Activated T-cell treated with anti-CD3 and anti-CD28 coated beads, Interleukin-2, amount 50 U/mL, for 24 hours (primary cell): ENCODE data around the gene RAPGEF1.

ENCODE experiments used
- DNase-seq: peaks from one replicate; pipeline ENCODE4 v3.0.0-alpha.2; 2020
- H3K27ac Mint-ChIP-seq: 2 replicates; pipeline ENCODE4 v1.8.0; 2020; ENCODE audit warnings: mild to moderate bottlenecking, mixed read lengths
- H3K27me3 Mint-ChIP-seq: 2 replicates; pipeline ENCODE4 v1.8.0; 2020; ENCODE audit warnings: mixed read lengths
- H3K36me3 Mint-ChIP-seq: 2 replicates; pipeline ENCODE4 v1.8.0; 2020; ENCODE audit warnings: low read depth, mixed read lengths
- H3K4me1 Mint-ChIP-seq: 2 replicates; pipeline ENCODE4 v1.8.0; 2020; ENCODE audit warnings: low read depth, mixed read lengths
- H3K4me3 Mint-ChIP-seq: 2 replicates; pipeline ENCODE4 v1.8.0; 2020; ENCODE audit warnings: mild to moderate bottlenecking, moderate library complexity, mixed read lengths
- H3K9me3 Mint-ChIP-seq: 2 replicates; pipeline ENCODE4 v1.8.0; 2020; ENCODE audit warnings: mixed read lengths

The RAPGEF1 gene

DNA sequence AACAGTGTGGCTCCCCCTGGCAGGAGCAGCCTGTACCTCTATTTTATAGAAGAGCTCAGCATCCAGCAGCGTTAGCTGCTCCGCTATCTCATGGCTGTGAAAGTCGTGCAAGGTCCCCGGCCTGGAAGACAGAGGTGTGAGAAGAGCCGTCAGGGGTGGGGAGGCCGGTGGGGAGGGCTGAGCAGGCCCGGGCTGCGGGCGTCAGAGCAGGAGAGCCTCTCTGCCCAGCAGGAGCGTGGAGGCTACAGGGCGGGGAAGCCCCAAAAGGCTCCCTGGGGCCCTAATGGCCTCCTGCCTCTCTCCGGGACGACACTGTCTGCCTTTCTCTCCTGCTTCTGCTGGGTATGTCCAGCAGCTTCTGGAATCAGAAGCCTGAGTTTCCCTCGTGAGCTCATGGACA, 152.0 kb downstream of the RAPGEF1 start:
- Mint-ChIP-seq H3K4me1 (peaks cover 49% of the 10 kb centered on the region), H3K36me3 (peaks cover 86% of the 10 kb centered on the region), H3K27ac (peak overlapping the region; percentile 35), H3K9me3 (no peaks in the 10 kb centered on the region), H3K27me3 (no peaks in the 10 kb centered on the region), H3K4me3 (no peak overlapping the region)
- no peak for DNase-seq

DNA sequence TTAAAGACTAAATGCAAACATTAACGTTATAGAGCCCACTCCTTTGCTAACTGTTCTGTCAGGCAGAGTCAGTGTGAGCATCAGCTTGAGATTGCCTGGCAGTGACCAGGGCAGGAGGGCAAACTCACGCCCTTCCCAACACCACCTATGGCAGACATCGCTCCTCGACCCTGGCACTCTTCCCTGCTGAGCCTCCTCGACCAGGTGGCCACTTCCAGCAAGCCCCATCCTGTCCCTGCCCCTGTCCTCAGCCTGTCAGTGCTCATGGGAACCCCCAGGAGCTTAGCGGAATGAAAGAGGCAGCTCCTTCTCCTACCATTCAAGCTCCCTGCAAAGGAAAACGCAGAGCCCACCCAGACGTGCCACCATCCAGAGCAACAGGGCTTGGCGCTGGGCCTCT, 152.5 kb downstream of the RAPGEF1 start:
- H3K4me1 Mint-ChIP-seq: peaks cover 49% of the 10 kb centered on the region
- peak overlapping the region; percentile 53 for H3K27ac Mint-ChIP-seq
- peaks cover 90% of the 10 kb centered on the region for H3K36me3 Mint-ChIP-seq
- DNase-seq: no peak
- no peaks in the 10 kb centered on the region for H3K27me3 Mint-ChIP-seq
- no peak overlapping the region for H3K4me3 Mint-ChIP-seq
- H3K9me3 Mint-ChIP-seq: no peaks in the 10 kb centered on the region

DNA sequence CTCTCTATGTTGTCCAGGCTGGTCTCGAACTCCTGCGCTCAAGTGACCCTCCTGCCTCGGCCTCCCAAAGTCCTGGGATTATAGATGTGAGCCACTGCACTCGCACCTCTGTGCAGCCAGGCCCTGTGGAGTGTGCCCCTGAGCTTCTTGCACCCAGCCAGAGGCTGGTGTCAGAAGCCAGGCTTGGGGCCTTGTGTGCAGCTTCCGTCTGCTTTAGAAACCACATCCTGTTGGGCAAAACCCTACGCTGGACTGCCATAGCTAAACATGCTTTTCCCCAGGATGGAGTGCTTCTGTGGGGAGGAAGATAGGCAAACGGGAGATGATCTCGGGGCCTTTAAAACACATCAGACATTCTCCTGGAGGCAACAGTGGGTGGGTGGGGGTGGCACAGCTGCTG, 154.5 kb downstream of the RAPGEF1 start:
- no peaks in the 10 kb centered on the region for H3K9me3 Mint-ChIP-seq
- H3K27me3 Mint-ChIP-seq: no peaks in the 10 kb centered on the region
- H3K4me1 Mint-ChIP-seq: peaks cover 32% of the 10 kb centered on the region
- peak overlapping the region; percentile 88 for H3K27ac Mint-ChIP-seq
- H3K36me3 Mint-ChIP-seq: peaks cover 90% of the 10 kb centered on the region
- DNase-seq: peak; percentile 57
- H3K4me3 Mint-ChIP-seq: no peak overlapping the region

DNA sequence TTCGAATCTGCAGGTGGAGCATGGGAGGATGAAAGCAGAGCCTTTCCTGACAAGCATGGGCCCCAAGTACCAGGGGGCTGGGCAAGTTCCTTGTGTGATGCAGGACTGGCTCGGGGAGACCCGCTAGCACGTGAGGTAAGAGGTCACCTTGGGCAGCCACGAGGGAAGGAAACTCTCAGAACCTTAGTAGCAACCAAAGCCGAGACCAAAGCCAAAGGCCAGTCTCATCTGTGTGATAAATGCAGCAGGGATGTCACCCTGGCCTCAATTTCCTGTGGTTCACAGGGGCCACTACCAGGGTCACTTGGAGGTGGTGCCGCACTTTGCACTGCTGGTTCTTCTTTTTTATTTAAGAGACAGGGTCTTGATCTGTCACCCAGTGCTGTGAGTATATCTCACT, 155.0 kb downstream of the RAPGEF1 start:
- H3K4me3 Mint-ChIP-seq: no peak overlapping the region
- H3K4me1 Mint-ChIP-seq: peaks cover 32% of the 10 kb centered on the region
- DNase-seq: no peak
- H3K27ac Mint-ChIP-seq: peak overlapping the region; percentile 88
- peaks cover 90% of the 10 kb centered on the region for H3K36me3 Mint-ChIP-seq
- no peaks in the 10 kb centered on the region for H3K9me3 Mint-ChIP-seq
- no peaks in the 10 kb centered on the region for H3K27me3 Mint-ChIP-seq

DNA sequence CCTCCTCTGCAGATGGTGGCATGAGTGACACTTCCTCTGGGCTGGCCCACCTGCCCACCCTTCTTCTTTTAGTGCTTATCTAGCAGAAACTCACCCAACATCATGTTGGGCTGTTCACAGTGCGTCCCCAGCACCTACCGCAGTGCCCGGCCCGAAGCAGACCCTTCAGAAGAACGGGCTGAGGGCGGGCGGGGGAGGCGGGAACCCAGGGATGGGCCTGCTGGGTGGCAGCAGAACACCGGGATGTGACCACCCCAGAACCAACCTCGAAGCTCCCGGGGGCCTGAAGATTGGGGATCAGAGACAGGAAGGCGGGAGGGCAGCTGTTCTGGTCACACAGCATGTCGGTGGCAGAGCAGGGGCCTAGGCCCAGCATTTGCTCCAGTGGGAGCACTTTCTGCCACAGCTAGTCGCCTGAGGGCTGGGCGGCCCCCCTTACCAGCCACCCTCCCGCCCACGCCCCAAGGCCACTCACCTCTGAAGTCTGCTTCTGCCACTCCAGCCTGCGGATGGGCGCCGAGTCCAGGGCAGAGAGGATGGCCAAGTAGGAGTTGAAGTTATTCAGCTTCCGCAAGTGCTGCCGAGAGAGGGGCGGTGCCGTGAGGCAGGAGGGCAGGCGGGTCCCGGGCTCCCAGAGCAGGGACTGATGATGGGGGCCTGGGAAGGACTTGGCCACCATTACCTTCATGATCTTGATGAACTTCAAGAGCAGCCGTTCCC, 155.9 kb downstream of the RAPGEF1 start:
- peak overlapping the region; percentile 51 for H3K27ac Mint-ChIP-seq
- no peaks in the 10 kb centered on the region for H3K9me3 Mint-ChIP-seq
- DNase-seq: no peak
- H3K4me1 Mint-ChIP-seq: peaks cover 40% of the 10 kb centered on the region
- H3K27me3 Mint-ChIP-seq: no peaks in the 10 kb centered on the region
- no peak overlapping the region for H3K4me3 Mint-ChIP-seq
- peaks cover 90% of the 10 kb centered on the region for H3K36me3 Mint-ChIP-seq

DNA sequence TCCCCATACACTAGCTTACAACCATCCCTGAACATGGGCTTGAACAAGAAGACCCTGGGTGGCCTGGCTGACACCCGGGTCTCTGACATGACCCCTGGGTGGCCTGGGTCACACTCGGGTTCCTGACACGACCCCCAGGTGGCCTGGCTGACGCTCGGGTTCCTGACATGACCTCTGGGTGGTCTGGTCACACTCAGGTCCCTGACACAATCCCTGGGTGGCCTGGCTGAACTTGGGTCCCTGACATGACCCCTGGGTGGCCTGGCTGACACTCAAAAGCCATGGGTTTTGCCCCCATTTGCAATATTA, 156.6 kb downstream of the RAPGEF1 start:
- Mint-ChIP-seq H3K4me1 (peaks cover 47% of the 10 kb centered on the region), H3K27me3 (no peaks in the 10 kb centered on the region), H3K36me3 (peaks cover 90% of the 10 kb centered on the region), H3K9me3 (no peaks in the 10 kb centered on the region), H3K4me3 (no peak overlapping the region), H3K27ac (peak overlapping the region; percentile 51)
- no peak for DNase-seq

DNA sequence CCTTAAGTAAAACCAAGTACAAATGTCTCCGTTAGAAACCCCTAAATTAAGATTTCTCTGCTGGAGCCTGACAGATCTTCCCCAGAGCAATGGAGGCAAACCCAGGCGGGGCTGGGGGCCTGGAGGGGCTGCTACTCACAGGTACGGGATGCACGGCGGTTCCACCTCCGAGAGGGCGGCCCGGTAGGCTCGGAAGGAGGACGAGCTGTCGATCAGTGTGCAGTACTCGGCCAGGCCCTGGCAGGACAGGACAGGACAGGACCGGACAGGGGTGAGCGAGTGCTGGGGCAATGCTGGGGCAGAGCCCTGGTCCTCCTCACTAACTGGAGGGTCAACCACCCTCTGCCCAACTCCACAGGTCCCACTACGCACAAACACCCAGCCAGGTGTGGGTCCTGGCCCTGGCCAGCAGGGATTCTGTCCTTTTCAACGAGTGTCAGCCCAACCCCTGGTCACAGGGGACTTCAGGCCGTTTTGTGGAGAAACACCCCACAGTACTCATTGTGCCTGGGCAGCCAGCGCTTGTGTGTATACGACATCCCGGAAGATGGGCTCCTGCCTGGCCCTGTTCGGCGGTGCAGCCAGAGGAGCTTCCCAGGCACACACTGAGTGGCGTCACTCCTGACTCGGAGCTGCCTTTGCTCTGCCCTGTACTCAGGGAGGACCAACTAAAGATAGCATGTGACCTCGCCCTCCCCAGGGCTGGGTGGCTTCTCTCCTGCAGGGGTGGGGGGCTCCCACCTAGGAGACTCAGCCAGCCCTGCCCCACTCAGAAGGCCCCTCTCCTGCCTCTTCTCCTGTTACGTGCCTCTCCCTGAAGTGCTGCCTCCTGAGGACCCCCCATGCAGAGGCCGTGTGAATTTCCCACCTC, 157.2 kb downstream of the RAPGEF1 start:
- no peak for DNase-seq
- H3K4me1 Mint-ChIP-seq: peaks cover 52% of the 10 kb centered on the region
- peaks cover 90% of the 10 kb centered on the region for H3K36me3 Mint-ChIP-seq
- H3K27ac Mint-ChIP-seq: peak overlapping the region; percentile 51
- no peaks in the 10 kb centered on the region for H3K27me3 Mint-ChIP-seq
- H3K9me3 Mint-ChIP-seq: no peaks in the 10 kb centered on the region
- H3K4me3 Mint-ChIP-seq: no peak overlapping the region

DNA sequence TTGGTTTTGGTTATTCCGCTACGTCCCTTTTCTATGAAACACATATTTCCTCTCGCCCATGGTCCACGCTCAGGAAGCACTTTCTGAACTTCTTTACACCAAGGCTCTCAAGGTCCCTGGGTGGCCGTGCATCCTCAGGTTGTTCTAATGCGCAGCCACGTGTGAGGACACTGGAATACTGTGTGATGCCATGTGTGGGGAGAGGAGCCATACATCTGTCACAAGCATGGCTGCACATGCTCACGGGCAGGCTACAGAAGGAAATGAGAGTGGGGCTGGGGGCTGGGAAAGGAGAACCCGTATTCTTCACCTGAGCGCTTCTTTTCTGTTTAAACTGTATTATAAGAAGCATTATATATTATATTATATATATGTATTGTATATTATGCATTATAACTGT, 157.8 kb downstream of the RAPGEF1 start:
- no peak for DNase-seq
- Mint-ChIP-seq H3K9me3 (no peaks in the 10 kb centered on the region), H3K27me3 (no peaks in the 10 kb centered on the region), H3K36me3 (peaks cover 90% of the 10 kb centered on the region), H3K4me3 (no peak overlapping the region), H3K27ac (peak overlapping the region; percentile 45), H3K4me1 (peaks cover 52% of the 10 kb centered on the region)

DNA sequence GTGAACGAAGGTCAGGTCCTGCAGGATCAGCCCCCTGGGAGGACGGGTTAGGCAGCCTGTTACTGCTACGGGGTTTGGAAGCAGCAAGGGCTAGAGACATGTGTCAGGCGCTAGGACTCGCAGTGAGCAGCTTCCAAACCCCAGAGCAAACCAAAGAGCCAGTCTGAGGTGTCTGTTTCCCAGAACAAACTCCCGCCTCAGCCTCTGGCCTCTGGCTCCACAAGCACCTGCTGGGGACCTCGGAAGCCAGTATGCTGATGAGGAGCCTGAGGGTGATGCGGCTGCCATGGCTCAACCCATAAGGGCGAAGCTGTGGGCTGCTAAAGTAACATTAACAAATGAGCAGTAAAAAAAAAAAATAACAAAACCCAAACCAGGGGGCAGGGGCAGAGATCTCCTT, 159.5 kb downstream of the RAPGEF1 start:
- no peak for DNase-seq
- Mint-ChIP-seq H3K27ac (peak overlapping the region; percentile 50), H3K27me3 (no peaks in the 10 kb centered on the region), H3K4me3 (no peak overlapping the region), H3K36me3 (peaks cover 96% of the 10 kb centered on the region), H3K4me1 (peaks cover 38% of the 10 kb centered on the region), H3K9me3 (no peaks in the 10 kb centered on the region)

DNA sequence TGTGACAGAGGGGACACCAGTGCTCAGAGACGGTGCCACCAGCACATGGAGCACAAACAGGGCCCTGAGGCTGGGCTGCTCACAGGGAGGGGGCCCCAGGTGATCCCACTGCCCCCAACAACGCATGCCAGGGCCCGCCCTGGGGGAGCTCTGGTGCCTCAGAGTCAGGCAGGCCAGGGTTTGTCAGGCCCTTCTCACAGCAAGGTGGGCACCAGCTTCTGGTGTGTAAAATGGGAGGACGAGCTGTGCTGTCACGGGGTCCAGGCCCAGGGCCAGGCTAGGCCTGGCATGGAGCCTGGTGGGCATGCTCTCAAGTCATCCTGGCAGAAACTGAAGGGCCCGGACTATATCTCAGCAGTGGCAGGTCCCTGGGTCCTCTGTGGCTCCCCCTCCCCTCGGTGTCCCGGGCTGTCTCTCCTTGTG, 160.1 kb downstream of the RAPGEF1 start:
- no peak overlapping the region for H3K4me3 Mint-ChIP-seq
- H3K36me3 Mint-ChIP-seq: peaks cover 96% of the 10 kb centered on the region
- peaks cover 33% of the 10 kb centered on the region for H3K4me1 Mint-ChIP-seq
- no peaks in the 10 kb centered on the region for H3K9me3 Mint-ChIP-seq
- no peaks in the 10 kb centered on the region for H3K27me3 Mint-ChIP-seq
- H3K27ac Mint-ChIP-seq: peak overlapping the region; percentile 92
- DNase-seq: no peak

DNA sequence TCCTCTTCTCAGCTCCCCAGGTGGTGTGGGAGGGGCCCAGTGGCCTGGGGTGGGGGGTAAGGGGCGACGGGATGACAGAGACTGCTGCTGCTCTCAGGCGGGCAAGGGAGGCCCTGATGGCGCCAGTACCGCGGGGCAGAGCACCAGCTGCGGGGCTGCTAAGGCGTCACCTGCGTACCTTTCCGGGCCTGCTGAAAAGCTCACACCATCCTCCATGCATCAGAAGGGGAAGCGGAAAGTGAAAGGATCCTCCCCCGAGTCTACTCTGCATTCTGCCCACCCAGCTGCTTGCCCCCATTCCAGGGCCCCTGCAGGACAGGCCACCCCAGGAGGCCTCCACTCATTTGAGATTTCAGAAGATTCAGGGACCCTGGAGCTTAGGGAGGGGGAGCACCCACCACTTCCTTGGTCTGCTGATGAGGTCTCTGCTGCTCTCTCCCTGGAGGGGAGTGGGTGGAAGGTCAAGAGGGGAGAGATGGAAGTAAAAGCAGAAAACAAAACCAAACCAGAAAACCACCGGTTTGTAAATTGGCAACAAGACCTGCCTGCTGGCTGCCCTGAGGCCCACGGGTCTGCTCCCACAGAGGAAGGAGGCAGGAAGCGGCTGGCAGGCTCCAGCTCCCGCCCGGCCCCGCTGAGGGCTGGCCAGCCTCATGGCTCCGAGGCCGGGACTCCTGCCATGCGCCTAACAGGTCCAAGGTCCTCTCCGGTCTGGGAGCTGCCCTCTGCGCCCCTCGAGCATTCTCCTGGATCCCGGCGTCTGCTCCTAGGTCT, 161.0 kb downstream of the RAPGEF1 start:
- H3K27me3 Mint-ChIP-seq: no peaks in the 10 kb centered on the region
- peak overlapping the region; percentile 59 for H3K4me3 Mint-ChIP-seq
- H3K9me3 Mint-ChIP-seq: no peaks in the 10 kb centered on the region
- H3K4me1 Mint-ChIP-seq: peaks cover 29% of the 10 kb centered on the region
- DNase-seq: peak; percentile 64
- peaks cover 98% of the 10 kb centered on the region for H3K36me3 Mint-ChIP-seq
- H3K27ac Mint-ChIP-seq: peak overlapping the region; percentile 92

DNA sequence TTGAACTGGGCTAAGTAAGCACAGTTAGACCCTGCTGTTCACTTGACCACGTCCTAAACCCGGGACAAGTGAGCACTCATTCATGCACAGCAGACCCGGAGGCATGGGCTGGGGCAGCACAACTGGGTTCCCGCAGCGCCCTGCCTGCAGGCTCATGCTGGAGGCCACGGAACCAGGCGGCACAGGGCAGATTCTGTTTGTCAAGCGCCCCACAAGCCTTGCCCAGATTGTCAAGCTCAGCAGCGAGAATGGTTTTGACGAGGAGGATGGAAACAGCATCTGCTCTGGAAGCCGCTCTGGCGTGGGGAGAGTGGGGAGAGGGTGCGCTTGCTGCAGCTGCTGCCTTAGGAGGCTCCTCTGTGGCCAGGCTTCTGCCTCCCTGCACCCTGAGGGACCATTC, 161.9 kb downstream of the RAPGEF1 start:
- no peaks in the 10 kb centered on the region for H3K27me3 Mint-ChIP-seq
- H3K4me1 Mint-ChIP-seq: peaks cover 27% of the 10 kb centered on the region
- peaks cover 94% of the 10 kb centered on the region for H3K36me3 Mint-ChIP-seq
- H3K27ac Mint-ChIP-seq: peak overlapping the region; percentile 92
- H3K4me3 Mint-ChIP-seq: no peak overlapping the region
- H3K9me3 Mint-ChIP-seq: no peaks in the 10 kb centered on the region
- DNase-seq: no peak

DNA sequence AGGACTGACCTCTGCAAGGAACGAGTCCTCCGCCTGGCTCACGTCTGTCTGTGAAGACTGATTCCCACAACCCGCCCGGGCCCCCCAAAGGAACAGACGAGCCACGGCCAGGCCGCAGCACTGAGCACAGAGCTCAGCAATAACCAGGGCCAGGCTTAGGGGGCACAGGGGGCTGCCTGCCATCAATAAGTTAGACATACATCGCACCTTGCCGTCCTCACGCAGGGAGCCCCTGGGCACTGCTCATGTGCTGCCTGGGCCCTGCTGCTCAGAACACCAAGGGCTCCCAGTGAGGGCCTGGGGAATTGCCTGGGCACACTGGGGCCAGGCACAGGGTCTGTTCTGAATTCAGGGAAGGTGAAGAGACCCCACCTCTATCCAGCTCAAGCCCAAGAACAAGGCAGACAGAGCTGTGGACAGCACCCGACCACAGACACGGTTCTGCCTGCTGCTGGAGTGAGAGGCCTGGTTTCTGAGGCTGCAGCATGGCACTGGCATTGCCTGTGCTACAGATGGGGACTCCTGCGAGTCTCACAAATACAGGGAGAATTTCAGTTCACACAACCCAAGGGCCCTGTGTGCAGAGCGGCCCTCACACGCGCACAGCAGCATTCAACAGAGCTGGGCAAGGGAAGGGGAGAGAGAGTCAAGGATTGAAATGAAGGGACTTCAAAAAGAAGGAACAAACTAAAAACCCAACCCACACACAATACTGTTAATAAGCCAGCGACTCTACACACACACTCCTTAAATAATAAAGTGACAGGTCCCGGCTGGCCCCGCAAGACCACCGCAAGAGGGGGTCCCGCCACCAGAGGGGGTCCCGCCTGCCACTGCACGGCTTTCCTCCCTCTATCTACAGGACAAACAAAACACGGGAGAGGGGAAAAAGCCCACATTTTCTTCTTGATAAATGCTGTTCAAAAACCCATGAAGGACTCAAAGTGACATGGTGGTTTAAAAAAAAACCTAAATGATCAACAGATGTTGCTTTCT, 162.6 kb downstream of the RAPGEF1 start:
- no peaks in the 10 kb centered on the region for H3K27me3 Mint-ChIP-seq
- peaks cover 94% of the 10 kb centered on the region for H3K36me3 Mint-ChIP-seq
- no peak for DNase-seq
- H3K27ac Mint-ChIP-seq: peak overlapping the region; percentile 92
- no peak overlapping the region for H3K4me3 Mint-ChIP-seq
- peaks cover 27% of the 10 kb centered on the region for H3K4me1 Mint-ChIP-seq
- H3K9me3 Mint-ChIP-seq: no peaks in the 10 kb centered on the region
